GM21786 (cell line): ENCODE measurements around the gene SMTNL2.
"Not testable (repeated sequence)": the region's sequence is repeated elsewhere in the genome, so short reads cannot be mapped to it uniquely, and the experiment has no call there.

Experiments used
- ATAC-seq: cut with Tn5 transposase; IDR thresholded peaks from one replicate; pipeline ENCODE4 v1.9.1; 2021; ENCODE audit not compliant: unreplicated experiment

The SMTNL2 gene

GRCh38 chr17:4631431-4631830 lies 47.1 kb downstream of the SMTNL2 start:
- ATAC-seq, result no peak

- ATAC-seq, result no peak
Observed at GRCh38 chr17:4631836-4632580, 47.7 kb downstream of the SMTNL2 start.

- ATAC-seq, result no peak
Observed at GRCh38 chr17:4632581-4632920, 48.2 kb downstream of the SMTNL2 start.

GRCh38 chr17:4633643-4634042 lies 49.3 kb downstream of the SMTNL2 start:
- no peak for ATAC-seq

GRCh38 chr17:4634976-4635375 lies 50.6 kb downstream of the SMTNL2 start:
- ATAC-seq, result no peak

- no peak for ATAC-seq
Observed at GRCh38 chr17:4635823-4636375, 51.6 kb downstream of the SMTNL2 start.

GRCh38 chr17:4636474-4637100 lies 52.3 kb downstream of the SMTNL2 start:
- ATAC-seq, result no peak

- not testable (repeated sequence) for ATAC-seq
Observed at GRCh38 chr17:4638766-4639165, 54.4 kb downstream of the SMTNL2 start.

- not testable (repeated sequence) for ATAC-seq
Observed at GRCh38 chr17:4639301-4640059, 55.2 kb downstream of the SMTNL2 start.

- not testable (repeated sequence) for ATAC-seq
Observed at GRCh38 chr17:4640569-4641188, 56.4 kb downstream of the SMTNL2 start.

- ATAC-seq, result no peak
Observed at GRCh38 chr17:4641297-4642195, 57.2 kb downstream of the SMTNL2 start, which contains the start of gene ALOX15. Gene ALOX15 (minus strand): TSS chr17:4641678. CDS start chr17:4641651, 27 bp downstream.

- no peak for ATAC-seq
Observed at GRCh38 chr17:4642286-4642685, 58.0 kb downstream of the SMTNL2 start.

GRCh38 chr17:4643676-4644075 lies 59.3 kb downstream of the SMTNL2 start:
- ATAC-seq, result no peak

GRCh38 chr17:4645642-4646041 lies 61.3 kb downstream of the SMTNL2 start:
- ATAC-seq, result no peak

GRCh38 chr17:4648741-4649140 lies 64.4 kb downstream of the SMTNL2 start:
- no peak for ATAC-seq

- ATAC-seq, result no peak
Observed at GRCh38 chr17:4652997-4653396, 68.7 kb downstream of the SMTNL2 start.

GRCh38 chr17:4655933-4656332 lies 71.6 kb downstream of the SMTNL2 start:
- not testable (repeated sequence) for ATAC-seq

- no peak for ATAC-seq
Observed at GRCh38 chr17:4657678-4658077, 73.3 kb downstream of the SMTNL2 start.
